CD4-positive, alpha-beta T cell treated with Interferon alpha-2 for 1 hour (primary cell): ENCODE results near the gene PSG5.
"Not testable (repeated sequence)": the region's sequence is repeated elsewhere in the genome, so short reads cannot be mapped to it uniquely, and the experiment has no call there.

Source experiments
- DNase-seq, 2 donors: peaks; one replicate each; pipeline ENCODE4 v3.0.0-alpha.2; 2020 to 2022

The PSG5 gene

DNA sequence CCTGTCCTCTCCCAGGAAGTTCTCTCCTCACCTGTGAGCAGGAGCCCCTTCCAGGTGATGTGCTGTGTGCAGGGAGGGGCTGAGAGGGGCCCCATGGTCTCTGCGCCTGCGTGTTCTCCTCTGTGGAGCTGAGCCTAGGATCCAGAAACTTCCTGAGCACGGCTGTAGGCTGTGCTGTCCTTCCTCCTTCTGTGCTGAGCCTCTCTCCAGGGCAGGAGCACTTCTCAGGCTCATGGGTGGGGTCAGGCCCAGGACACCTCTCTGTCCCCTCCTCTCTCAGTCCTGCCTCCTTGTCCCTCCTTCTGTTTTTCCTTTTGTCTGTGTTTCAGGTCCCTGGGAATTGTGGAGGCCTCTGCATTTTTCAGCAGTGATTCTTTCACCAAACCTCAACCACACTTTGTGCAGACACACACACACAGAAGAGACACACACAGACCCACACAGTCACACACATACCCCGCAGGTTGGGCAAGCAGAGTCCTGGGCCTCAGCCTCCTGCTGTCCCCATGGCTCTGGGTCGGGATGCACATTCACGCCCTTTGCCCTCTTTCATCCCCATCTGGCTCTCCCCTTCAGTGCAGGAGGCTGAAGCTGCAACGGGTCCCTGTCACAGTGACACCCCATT is at the start of gene PSG5:
Gene PSG5 (minus strand): TSS at position 226 of the 625 bp plus-strand sequence. CDS start 131 bp downstream, at position 95.
- not testable (repeated sequence) for DNase-seq

DNA sequence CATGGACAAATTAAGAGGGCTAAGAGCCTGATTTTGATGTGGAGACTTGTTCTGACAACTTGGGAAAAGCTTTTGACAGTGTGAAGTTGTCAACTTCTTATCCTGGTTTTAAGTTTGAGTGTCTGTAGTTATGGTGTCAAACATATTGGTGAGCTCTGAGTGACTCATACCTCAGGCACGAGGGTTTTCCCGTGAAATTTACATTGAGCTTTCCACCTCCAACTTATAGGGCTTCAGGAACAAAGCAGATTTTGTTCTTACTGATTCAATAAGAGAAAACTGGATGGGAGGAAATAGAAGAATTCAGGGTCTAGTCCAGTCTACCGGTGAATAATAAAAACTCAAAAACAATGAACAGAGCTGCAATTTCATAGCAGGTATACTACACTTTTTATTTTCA is 49.4 kb upstream of the PSG5 start:
- not testable (repeated sequence) for DNase-seq

- no peak for DNase-seq
These were observed 43.0 kb upstream of the PSG5 start for GRCh38 chr19:43229315-43229714.

GRCh38 chr19:43228730-43229129 is 42.4 kb upstream of the PSG5 start:
- peak in 1 of 2 donors; percentile 6 for DNase-seq

DNA sequence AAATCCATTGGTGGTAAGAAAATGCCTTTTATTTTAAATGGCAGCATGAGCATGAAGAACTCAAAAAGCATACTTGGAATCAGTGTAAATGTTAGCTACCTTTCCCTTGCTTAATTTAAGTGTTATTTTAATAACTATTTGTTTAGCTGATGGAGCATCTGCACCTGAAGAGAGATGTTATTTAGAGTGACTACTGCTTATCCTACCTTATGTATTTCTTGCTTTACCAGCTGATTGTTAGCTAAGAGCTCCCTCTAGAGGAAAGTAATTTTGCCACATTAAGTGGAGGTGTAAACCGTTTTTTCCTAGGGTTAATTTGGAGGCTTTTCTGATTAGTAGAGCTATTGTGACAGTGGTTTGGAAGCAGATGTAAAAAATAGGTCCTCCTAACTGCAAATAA is 40.6 kb upstream of the PSG5 start:
- not testable (repeated sequence) for DNase-seq

GRCh38 chr19:43224855-43225253 is 38.5 kb upstream of the PSG5 start:
- DNase-seq, result no peak

- DNase-seq, result not testable (repeated sequence)
These were observed 38.0 kb upstream of the PSG5 start for GRCh38 chr19:43224201-43224854.

GRCh38 chr19:43221891-43222290 is 35.6 kb upstream of the PSG5 start:
- not testable (repeated sequence) for DNase-seq

- DNase-seq, result not testable (repeated sequence)
These were observed 32.8 kb upstream of the PSG5 start for GRCh38 chr19:43219136-43219535.

GRCh38 chr19:43215881-43216280 is 29.5 kb upstream of the PSG5 start:
- DNase-seq, result not testable (repeated sequence)

DNA sequence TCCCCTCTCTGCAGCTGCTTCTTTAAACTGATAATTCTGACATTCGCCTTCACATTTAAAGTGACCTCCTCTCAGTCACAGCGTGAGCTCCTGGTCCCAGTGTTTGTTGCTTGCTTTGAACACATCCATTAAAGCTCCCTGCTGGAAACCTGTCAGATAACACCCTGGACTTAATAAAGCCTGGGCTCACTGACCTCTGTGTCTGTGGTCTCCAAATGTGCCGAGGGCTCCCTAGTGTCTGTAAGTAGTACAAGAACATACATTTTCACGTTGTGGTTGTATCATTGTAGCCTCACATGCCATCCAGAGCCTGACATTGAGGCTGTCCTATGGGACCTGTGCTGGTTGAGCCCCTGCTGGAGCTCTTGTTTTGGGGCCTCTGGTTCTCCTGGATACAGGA is 21.7 kb upstream of the PSG5 start:
- no peak for DNase-seq

DNA sequence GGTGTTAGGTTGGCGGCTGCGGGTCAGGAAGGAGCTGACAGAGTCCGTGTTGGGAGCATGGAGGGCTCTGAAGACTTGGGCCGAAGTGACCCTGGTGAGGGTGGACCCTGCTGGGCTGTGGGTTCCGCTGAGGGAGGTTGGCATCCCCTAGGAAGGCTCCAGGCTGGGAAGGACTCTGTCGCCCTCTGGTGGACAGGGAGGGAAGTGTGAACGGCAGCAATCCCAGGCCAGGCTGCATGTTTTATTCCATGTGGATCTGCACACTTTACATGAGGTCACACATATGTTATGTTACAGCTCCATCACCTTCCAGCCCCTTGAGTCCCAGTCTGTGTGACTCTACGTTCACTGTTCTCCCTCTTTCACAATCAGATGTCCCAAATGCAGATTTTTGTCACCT is 20.8 kb upstream of the PSG5 start:
- not testable (repeated sequence) for DNase-seq

GRCh38 chr19:43205471-43206105 is 19.3 kb upstream of the PSG5 start, which contains the start of gene PSG4:
Gene PSG4 (minus strand): TSS chr19:43205638. CDS start chr19:43205536, 102 bp downstream.
- not testable (repeated sequence) for DNase-seq

GRCh38 chr19:43203611-43204010 is 17.3 kb upstream of the PSG5 start:
- not testable (repeated sequence) for DNase-seq

GRCh38 chr19:43201891-43202290 is 15.6 kb upstream of the PSG5 start:
- not testable (repeated sequence) for DNase-seq

DNA sequence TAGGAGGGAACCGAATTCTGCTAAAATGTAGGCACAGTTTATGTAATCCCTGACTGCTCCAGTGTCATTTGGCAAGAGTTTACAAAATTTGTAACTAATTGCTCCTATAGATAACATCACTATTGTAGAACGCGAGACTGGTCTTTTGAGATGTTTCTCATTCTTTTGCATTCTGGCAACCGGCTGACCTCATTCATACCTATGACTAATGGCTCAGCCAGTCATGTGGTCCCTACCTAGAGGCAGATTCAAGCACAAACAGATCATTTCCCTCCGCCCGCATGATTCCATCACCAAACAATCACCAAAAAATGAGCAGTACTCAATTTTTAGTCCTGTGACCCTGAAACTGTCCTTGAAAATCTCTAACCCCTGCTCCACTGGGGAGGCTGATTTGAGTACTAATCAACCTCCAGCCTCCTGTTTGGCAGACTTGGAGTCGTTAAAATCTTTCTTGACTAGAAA is 15.0 kb upstream of the PSG5 start:
- not testable (repeated sequence) for DNase-seq

- not testable (repeated sequence) for DNase-seq
These were observed 12.5 kb upstream of the PSG5 start for GRCh38 chr19:43198686-43199419.

DNA sequence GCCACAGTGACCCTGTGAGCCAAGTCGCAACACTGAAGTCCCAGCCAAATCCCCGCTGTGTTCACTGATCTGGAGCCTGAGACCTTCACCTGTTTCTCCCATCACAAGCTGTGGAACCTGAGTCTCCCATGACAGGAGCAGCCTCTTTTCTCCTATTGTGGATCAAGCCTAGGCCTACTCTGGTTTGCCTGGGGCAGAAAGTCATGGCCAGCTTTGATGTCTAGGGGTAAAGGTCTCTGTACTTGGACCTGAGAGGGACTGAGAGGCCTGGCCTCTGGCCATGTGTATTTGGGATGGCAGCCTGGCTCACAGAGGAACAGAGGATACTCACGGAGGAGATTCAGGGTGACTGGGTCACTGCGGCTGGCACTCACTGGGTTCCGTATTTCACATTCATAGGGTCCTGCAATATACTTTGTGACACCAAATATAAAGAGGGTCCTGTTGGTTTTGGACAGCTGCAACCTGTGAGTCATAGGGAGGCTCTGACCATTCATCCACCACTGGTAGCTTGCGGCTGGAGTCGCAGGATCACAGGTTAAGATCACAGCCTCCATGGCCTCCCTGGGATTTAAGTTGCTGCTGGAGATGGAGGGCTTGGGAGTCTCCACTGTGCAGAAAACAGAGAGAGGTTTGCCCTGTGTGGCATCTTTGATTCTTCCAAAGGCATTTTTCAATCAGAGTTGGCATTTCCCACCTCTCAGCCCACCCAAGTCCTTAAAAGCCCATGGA is 11.5 kb upstream of the PSG5 start:
- not testable (repeated sequence) for DNase-seq

- not testable (repeated sequence) for DNase-seq
These were observed 8.1 kb upstream of the PSG5 start for GRCh38 chr19:43194397-43194796.

GRCh38 chr19:43192381-43193155 is 6.2 kb upstream of the PSG5 start:
- DNase-seq, result not testable (repeated sequence)

- not testable (repeated sequence) for DNase-seq
These were observed 1.8 kb upstream of the PSG5 start for GRCh38 chr19:43188092-43188491.
